GM19043 (cell line): ENCODE results near the gene PTPRD.
A peak's percentile ranks its signal among the peaks of the same experiment; 100 is the strongest.

Experiments used
- ATAC-seq: cut with Tn5 transposase; IDR thresholded peaks from one replicate; pipeline ENCODE4 v1.9.1; 2021; ENCODE audit warnings: low read depth; ENCODE audit not compliant: unreplicated experiment

PTPRD gene

DNA sequence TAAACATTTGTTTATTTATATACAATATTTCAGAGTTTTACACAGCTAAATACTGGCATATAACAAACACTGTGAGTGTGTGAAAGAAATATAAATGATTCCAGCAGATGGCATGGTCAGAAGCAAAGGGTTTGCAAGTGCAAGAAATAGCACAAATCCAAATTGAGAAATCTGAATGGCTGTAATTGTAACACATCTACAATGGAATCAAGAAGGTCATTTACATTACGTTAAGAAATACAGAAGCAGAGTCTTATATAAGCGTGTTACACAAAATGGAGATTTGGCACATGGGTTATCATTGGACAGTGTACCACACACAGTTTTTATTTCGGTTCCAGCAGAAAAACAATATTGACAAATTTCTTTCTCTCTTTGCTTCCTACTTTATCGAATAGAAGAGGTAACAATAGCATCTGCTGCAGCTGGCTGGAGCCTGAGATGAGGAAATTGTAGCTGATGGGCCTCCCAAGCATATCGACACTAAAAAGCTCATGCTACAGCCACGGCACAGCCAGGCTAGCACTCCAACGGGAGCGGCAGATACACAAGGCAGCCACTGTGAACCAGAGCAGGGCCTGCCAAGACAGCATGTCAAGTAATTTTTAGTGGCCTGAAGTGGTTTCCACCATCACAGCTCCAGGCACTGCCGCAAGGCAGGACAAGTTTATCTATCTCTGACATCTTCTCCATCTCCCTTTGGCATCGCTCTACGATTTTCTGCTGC, 2248.6 kb downstream of the PTPRD start:
- ATAC-seq, result no peak

DNA sequence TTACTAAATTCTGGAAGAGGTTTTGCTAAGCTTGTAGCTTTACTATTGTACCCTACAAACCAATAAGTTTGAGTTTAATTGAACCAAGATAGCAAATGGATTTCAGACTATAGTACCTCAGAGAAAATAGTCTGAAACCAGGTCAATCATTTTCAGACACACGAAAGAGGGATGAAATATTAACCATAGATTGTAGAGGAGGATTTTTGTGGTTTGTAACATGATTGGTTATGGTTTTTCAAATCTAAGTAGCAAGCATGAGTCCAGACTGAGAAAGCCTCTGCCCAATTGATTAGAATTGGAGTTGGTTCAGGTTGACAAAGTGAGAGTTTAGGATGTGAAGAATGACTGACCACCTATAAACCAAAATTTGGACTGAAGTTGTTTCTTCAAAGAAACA, 2250.6 kb downstream of the PTPRD start:
- peak; percentile 67 for ATAC-seq

DNA sequence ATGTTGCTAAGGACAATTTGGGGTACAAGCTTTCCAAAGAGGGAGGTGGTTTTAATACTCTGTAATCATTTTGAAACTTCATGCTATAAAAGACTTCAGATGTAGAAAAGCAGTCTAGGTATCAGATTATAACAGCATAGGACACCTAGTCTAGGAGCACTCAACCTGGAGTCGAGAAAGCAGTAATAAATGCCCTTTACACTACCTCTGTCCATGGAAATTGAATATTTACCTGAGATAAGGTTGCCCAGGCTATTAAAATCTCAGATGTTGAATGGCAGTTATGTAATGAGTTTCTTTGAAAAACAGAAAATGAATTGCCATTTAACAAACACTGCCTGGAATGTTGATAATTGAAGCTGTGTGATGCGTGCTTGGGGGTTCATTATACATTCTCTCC, 2251.4 kb downstream of the PTPRD start:
- ATAC-seq, result no peak

GRCh38 chr9:8356406-8356805, 2256.4 kb downstream of the PTPRD start:
- ATAC-seq, result no peak

- no peak for ATAC-seq
Observed at GRCh38 chr9:8351436-8351835, 2261.4 kb downstream of the PTPRD start.

DNA sequence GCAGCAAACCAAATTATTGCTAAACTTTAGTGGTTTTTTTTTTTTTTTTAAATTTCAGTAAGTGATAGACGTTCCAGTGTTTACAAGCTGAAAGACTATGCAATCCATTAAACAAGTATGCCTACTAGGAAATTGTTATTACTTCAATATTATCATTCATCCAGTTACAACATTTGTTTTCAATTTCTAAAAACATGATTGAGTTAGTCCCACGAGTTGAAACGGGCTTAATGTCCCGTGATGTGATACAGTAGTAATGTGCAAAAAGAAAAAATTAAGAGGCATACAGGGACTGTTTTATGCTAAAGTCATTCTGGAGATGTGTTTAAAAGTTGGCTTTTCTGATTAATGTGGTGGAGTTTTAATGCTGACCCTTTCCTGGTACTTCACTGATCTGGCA, 2262.9 kb downstream of the PTPRD start:
- no peak for ATAC-seq

- no peak for ATAC-seq
Observed at GRCh38 chr9:8349376-8349775, 2263.4 kb downstream of the PTPRD start.

DNA sequence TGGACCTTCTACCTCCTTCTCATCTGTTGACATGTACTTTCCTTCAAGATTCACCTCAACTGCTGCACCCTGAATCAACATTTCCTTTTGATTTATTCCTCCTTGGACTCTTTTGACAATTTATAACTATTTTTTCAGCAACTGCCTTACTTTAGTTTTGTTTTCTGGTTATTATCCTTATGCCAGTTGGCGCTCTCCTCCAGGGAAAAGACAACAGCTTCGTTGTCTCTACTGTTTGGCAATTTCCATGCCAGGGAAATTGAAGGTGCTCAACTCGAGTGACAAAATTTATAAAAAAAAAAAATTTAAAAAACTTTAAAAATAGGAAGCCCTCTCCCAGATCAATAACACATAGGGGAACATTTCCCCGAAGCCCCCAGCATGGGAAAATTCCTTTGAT, 2264.0 kb downstream of the PTPRD start:
- no peak for ATAC-seq

DNA sequence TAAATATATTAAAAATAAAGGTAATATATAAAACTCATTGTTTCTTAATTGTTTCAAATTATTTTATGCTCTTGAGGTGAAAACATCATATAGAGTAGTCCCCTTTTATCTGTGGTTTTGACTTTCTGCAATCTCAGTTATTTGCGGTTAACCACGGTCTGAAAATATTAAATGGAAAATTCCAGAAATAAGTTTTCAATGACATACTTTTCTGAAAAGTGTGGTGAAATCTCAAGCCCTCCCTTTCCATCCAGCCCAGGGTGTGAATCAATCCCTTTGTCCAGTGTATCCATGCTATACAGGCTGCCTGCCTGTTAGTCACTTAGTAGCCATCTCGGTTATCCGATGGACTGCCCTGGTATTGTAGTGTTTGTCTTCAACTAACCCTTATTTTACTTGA, 2266.5 kb downstream of the PTPRD start:
- no peak for ATAC-seq

- no peak for ATAC-seq
Observed at GRCh38 chr9:8338767-8339510, 2273.9 kb downstream of the PTPRD start.

DNA sequence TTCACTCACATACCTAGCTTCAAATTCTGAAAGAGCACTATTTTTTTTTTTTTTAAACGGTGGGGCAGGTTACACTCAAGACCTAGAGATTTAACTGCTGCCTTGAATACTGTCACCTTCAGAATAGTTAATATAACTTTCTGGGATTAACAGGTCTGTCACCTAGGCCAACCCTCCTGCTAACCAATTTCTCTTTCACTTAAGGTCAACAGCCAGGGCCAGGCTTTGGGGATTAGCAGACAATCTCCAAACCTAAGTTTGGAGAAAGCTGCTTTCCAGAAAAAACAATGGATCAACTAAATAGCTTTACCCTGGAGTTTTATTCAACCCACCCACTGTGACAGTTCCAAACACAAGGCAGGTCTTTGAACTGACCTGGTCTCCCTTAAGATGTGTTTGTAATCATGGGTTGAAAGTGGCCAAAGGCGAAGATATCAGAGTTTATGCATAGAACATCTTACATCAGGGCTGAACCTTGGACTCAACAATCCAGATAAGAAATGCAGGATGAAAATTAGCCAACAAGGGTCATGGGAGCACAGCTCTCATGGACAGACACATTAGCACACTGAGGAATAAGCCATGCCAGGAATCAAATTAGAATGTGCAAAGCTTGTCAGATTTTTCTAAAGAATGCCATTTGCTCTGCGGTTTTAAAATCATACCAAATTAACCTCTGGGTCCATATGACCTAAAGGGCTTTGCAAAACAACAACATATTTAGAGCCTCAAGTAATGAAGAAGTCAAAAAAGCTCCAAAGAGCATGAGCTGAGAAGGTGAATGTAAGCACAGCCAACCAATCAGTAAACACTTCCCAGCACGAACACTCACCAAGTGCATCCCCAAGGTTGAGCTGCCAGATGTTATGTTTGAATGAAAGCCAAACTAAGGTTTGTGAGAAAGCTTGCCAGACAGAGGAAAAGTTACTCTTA, 2274.7 kb downstream of the PTPRD start:
- ATAC-seq, result no peak

- ATAC-seq, result no peak
Observed at GRCh38 chr9:8332871-8333270, 2279.9 kb downstream of the PTPRD start.

DNA sequence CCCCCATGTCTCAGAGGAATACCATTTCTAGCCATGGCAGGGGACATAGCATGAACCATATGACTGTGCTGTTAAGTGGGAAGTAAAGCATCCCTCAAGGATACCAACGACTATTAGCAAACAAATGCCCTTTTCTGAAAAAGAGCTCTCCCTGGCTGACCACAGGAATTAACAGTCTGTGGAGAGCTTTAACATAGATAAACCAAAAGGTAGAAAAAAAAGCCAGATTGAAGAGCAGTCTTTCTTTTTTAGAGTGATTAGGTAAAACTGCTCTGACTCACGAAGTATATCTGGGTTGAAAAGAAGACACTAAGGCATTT, 2280.5 kb downstream of the PTPRD start:
- ATAC-seq, result no peak

DNA sequence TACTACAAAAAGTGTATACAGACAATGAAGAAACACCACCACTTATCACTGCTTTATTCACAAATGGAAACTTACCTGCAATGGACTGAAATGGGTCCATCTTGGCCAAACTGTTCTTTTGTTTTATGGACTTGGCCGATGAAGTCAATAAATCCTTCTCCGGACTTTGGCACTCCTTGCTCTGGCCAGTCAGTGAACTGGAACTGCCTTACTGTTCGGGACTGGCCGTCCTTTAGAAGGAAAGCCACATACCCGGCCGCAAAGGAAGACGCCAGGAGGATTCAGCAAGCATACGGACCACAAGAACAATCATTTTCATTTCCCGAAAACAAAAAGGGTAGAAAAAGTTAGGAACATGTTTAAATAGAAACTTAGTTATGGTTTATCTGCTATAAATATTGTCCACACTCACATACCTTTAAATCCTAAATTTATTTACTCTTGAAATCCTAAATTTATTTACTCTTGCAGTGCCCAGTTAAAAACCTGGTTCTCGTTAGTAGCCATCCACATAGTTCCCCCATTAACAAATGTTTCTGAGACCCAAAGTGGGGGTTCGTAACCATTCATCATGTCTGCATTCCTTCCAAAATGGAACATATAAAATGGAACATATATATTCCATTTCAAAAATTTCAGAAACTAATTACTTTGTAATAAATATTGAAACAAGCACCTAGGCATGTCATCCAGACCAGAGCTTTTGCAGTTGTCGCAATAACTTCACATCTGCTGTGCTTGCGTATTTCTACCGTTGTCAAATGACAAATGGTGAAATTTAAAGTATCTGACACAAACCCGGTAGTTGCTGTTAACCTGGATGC, 2281.1 kb downstream of the PTPRD start:
- no peak for ATAC-seq

- ATAC-seq, result no peak
Observed at GRCh38 chr9:8329561-8330283, 2283.1 kb downstream of the PTPRD start.

DNA sequence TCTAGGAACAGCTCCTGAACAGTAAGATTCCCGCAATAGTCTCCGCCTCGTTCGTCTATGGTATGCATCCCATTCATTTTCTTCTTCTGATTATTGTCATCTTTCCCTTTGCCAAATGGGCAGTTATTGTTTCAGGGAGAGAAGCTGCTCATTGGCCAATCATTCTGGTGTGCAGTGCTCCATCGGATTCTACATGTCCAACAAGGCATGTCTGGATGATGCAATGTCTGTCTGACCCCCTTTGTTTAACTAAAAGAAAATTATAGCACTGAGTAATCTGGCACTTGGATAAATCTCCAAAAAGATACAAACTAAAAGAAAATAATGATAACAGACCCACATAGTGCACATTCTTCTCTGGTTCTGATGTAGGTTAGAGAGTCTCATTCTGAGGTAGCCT, 2297.6 kb downstream of the PTPRD start:
- ATAC-seq, result no peak

GRCh38 chr9:8309258-8309657, 2303.5 kb downstream of the PTPRD start:
- no peak for ATAC-seq

DNA sequence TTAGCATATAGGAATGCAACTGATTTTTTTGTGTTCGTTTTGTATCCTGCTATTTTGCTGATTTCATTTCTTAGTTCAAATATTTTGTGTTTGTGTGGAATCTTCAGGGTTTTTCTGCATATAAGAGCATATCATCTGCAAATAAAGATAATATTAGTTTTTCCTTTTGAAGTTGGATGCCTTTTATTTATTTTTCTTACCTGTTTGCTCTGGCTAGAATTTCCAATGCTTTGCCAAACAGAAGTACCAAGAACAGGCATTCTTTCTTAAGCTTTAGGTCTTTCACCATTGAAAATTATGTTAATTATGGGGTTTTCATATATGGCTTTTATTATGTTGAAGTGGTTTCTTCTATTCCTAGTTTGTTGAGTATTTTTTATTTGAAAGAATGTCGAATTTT, 2308.1 kb downstream of the PTPRD start:
- ATAC-seq, result no peak

- ATAC-seq, result no peak
Observed at GRCh38 chr9:8301296-8301695, 2311.5 kb downstream of the PTPRD start.

DNA sequence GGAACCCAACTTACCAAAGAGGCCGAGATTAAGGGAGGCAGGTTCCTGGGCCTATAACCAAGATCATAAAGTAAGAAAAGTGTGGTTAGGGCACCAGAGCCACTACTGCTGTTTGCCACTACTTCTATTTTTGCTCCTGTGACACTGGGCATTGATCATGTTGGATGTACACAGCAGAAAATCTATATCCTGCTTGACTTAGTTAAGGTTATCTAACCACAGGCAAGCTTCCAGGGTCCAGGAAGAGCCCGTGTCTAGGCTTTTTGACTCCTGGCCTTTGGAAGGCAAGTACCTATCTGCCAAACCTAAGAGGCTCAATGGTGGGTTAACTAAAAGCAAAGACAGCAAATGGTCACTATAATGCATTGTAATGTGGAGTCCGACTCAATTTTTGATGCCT, 2315.8 kb downstream of the PTPRD start:
- ATAC-seq, result no peak
